ENCODE measurements around the gene SCN1B. TPM values are rescaled to one million over a fixed set of nuclear protein-coding genes. Genes with fewer than 3 reads are reported as not detected.

Gene SCN1B
- total and polyA plus RNA-seq, 2 of the 13 experiments (the other 11 are each of a cell fraction or from before 2014, with no cell fraction given) = 2.7 to 20.1 TPM

- TF ChIP-seq ZHX1 (CRISPR knock-in tag; IDR thresholded peaks at IDR 0.05; ENCODE audit: low read depth) = 0 out of 2 replicates have a peak, but pooled peaks have one; percentile 38
- no peak for TF ChIP-seq ATAD3A (CRISPR knock-in tag; IDR thresholded peaks at IDR 0.05)
- 0 out of 2 replicates have a peak, but pooled peaks have one; percentile 19 for TF ChIP-seq PHF8 (CRISPR knock-in tag; IDR thresholded peaks at IDR 0.05)
- no peak for TF ChIP-seq THYN1 (CRISPR knock-in tag; IDR thresholded peaks at IDR 0.05; ENCODE audit: borderline replicate concordance, low read depth)
- TF ChIP-seq SRSF1 (optimal IDR thresholded peaks at IDR 0.05; ENCODE audit: low read depth, low read length) = no peak
- no peak for TF ChIP-seq MATR3 (CRISPR knock-in tag; IDR thresholded peaks at IDR 0.05)
- no peak for TF ChIP-seq CBFB (CRISPR knock-in tag; IDR thresholded peaks at IDR 0.05)
- TF ChIP-seq ATF7-NPFF (CRISPR knock-in tag; IDR thresholded peaks at IDR 0.05; ENCODE audit: low read depth) = no peak
- peak; percentile 35 to 44; a peak in 1 of 4 replicates for TF ChIP-seq HMGXB4 (CRISPR knock-in tag; IDR thresholded peaks at IDR 0.05; ENCODE audit: borderline replicate concordance in 1 of 2, low read depth in 1 of 2)
- 0 out of 2 replicates have a peak, but pooled peaks have one; percentile 35 for TF ChIP-seq ZNF740 (CRISPR knock-in tag; IDR thresholded peaks at IDR 0.05)
- no peak for TF ChIP-seq ZNF800 (CRISPR knock-in tag; IDR thresholded peaks at IDR 0.05)
- TF ChIP-seq RXRA (CRISPR knock-in tag; IDR thresholded peaks at IDR 0.05) = 0 out of 2 replicates have a peak, but pooled peaks have one; percentile 17
- peak; percentile 37; the same call in 1 of the 2 replicates for TF ChIP-seq ARHGAP35 (CRISPR knock-in tag; IDR thresholded peaks at IDR 0.05; ENCODE audit: borderline replicate concordance)
- no peak for TF ChIP-seq SNAPC2 (CRISPR knock-in tag; IDR thresholded peaks at IDR 0.05)
- no peak for TF ChIP-seq ZNF101 (CRISPR knock-in tag; IDR thresholded peaks at IDR 0.05; ENCODE audit: borderline replicate concordance, low read depth)
- 0 out of 2 replicates have a peak, but pooled peaks have one; percentile 34 for TF ChIP-seq ARID2 (CRISPR knock-in tag; IDR thresholded peaks at IDR 0.05; ENCODE audit: borderline replicate concordance)
- no peak for TF ChIP-seq AKAP8 (CRISPR knock-in tag; IDR thresholded peaks at IDR 0.05)
- peak; percentile 24 for TF ChIP-seq HNRNPLL (IDR thresholded peaks at IDR 0.05; ENCODE audit: low read depth, low read length, poor library complexity, severe bottlenecking)
- peak; percentile 52 for TF ChIP-seq AGO2 (optimal IDR thresholded peaks at IDR 0.05; ENCODE audit: low read depth, low read length)
- no peak for TF ChIP-seq MAFK (conservative IDR thresholded peaks at IDR 0.05 in 1 of 2, IDR thresholded peaks at IDR 0.05 in 1 of 2; ENCODE audit: low read length in 2 of 2)
- TF ChIP-seq CHD2 (IDR thresholded peaks at IDR 0.05; ENCODE audit: low read depth, low read length) = no peak
Measured at GRCh38 chr19:34999498-35000337, 30.6 kb upstream of the SCN1B start, which contains the start of gene GRAMD1A (continued).
